ENCODE results near the gene GZMM. TPM values are rescaled to one million over a fixed set of nuclear protein-coding genes. Genes with fewer than 3 reads are reported as not detected.
A peak's percentile ranks its signal among the peaks of the same experiment; 100 is the strongest.
"Not testable (repeated sequence)": the region's sequence is repeated elsewhere in the genome, so short reads cannot be mapped to it uniquely, and the experiment has no call there.

GZMM gene
- polyA plus RNA-seq, 3 donors: 0.32 to 1.4 (median 0.48) TPM

DNA sequence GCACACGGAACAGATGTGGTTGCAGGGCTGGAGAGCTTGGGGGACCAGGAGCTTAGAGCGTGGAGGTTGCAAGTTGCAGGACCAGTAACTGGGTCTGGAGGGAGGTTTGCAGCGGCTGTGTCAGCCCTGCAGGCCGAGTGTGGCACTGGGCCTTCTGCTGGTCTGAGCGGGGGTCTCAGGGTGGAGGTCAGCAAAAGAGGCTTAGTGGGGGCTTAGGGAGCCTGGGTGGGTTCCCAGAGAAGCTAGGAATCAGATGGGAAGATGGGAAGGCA is 40.1 kb downstream of the GZMM start:
- Histone ChIP-seq H3K27ac (ENCODE audit: low read depth in 1 of 2, low read length in 2 of 2) (no peak overlapping the region), H3K4me2 (replicated peaks; ENCODE audit: extremely low read depth, low read length, poor library complexity, severe bottlenecking) (no peak overlapping the region), H3K9me3 (replicated peaks in 1 of 2; ENCODE audit: control insufficient read depth in 1 of 2, insufficient read depth in 1 of 2, low read length in 2 of 2) (peaks cover 0 to 5% of the 10 kb centered on the region in 2 donors), H4K20me1 (ENCODE audit: insufficient read depth, low read length) (peaks cover 53% of the 10 kb centered on the region), H3K9ac (ENCODE audit: insufficient read depth, low read length, poor library complexity, severe bottlenecking) (no peak overlapping the region), H3K4me3 (replicated peaks in 1 of 3; ENCODE audit: low read depth in 2 of 3, low read length in 3 of 3) (no peak overlapping the region), H3K79me2 (ENCODE audit: insufficient read depth, low read length) (peaks cover 12% of the 10 kb centered on the region), H3K27me3 (ENCODE audit: control insufficient read depth in 2 of 2, insufficient read depth in 2 of 2, low read length in 2 of 2) (peaks cover 7 to 28% of the 10 kb centered on the region in 2 donors), H3K4me1 (ENCODE audit: control insufficient read depth in 1 of 2, insufficient read depth in 2 of 2, low read length in 2 of 2) (no peaks in the 10 kb centered on the region), H3K36me3 (replicated peaks in 1 of 2; ENCODE audit: control insufficient read depth in 1 of 2, insufficient read depth in 2 of 2, low read length in 2 of 2) (peaks cover 37 to 47% of the 10 kb centered on the region in 2 donors), H2AFZ (ENCODE audit: insufficient read depth, low read depth, low read length, poor library complexity, severe bottlenecking) (no peak overlapping the region)
- peaks cover 28 to 36% (median 32%) of the 10 kb centered on the region in 3 donors for H3K27me3 Mint-ChIP-seq (ENCODE audit: low read depth in 3 of 3)
- H3K9me3 Mint-ChIP-seq: peaks cover 0 to 8% (median 0%) of the 10 kb centered on the region in 7 donors
- WGBS (ENCODE audit: insufficient coverage): 87% methylated on average over 5 of the region's 5 CpGs
- TF ChIP-seq, protein P1, sequence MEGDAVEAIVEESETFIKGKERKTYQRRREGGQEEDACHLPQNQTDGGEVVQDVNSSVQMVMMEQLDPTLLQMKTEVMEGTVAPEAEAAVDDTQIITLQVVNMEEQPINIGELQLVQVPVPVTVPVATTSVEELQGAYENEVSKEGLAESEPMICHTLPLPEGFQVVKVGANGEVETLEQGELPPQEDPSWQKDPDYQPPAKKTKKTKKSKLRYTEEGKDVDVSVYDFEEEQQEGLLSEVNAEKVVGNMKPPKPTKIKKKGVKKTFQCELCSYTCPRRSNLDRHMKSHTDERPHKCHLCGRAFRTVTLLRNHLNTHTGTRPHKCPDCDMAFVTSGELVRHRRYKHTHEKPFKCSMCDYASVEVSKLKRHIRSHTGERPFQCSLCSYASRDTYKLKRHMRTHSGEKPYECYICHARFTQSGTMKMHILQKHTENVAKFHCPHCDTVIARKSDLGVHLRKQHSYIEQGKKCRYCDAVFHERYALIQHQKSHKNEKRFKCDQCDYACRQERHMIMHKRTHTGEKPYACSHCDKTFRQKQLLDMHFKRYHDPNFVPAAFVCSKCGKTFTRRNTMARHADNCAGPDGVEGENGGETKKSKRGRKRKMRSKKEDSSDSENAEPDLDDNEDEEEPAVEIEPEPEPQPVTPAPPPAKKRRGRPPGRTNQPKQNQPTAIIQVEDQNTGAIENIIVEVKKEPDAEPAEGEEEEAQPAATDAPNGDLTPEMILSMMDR (IDR thresholded peaks at IDR 0.05): no peak
- intact Hi-C loops (cut with micrococcal nuclease): loop anchor here (2.0 to 5.0 kb wide), 2 partner anchors 148 to 151 kb away; no protein-coding TSS in a partner anchor
- H3K4me1 Mint-ChIP-seq: peaks cover 7% of the 10 kb centered on the region
- peaks cover 15 to 34% of the 10 kb centered on the region in 2 donors for H3K36me3 Mint-ChIP-seq
- peak overlapping the region in 1 of 2 donors; percentile 18 for H3K4me3 Mint-ChIP-seq
- DNase-seq: no peak
- H3K27ac Mint-ChIP-seq: peak overlapping the region in 1 of 7 donors; percentile 64

DNA sequence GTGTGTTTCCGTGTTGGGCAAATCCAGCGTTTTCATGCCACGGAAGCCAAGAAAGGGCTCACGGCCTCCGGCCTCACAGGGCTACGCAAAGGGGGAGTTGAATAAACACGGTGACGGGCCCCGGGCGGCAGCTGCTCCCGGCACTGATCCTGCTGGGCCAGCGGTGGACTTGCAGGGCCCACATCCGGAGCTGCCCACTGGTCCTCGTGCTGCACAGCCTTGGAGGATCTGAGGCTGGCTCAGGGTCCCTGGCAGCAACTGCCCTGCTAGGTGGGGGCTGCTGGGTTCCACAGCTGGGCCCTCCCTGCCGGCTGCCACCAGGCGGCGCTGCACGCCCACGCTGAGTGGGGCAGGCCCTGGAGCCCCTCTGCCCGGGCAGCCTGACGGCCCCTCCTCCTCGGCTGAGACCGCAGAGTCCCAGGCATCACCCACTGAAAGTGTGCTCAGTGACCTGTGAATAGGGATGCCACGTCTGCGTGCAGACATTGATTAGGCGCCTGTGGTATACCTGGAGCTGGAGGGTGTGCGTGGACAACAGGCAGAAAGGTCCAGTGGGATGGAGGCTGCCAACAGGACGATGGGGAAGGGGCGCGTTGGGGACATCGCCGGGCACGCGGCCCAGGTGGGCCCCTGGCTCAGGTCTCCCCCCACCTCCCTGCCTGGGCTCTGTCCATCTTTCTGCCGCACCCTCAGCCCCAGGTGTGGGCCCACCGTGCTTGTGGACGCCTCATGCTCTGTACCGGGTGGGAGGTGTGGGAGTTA is 40.6 kb downstream of the GZMM start:
- H3K4me1 ChIP-seq (ENCODE audit: control insufficient read depth in 1 of 2, insufficient read depth in 2 of 2, low read length in 2 of 2): no peaks in the 10 kb centered on the region
- Mint-ChIP-seq H3K36me3 (peaks cover 14 to 31% of the 10 kb centered on the region in 2 donors), H3K27ac (no peak overlapping the region), H3K4me1 (peaks cover 8% of the 10 kb centered on the region), H3K4me3 (no peak overlapping the region), H3K9me3 (peaks cover 0 to 11% (median 3%) of the 10 kb centered on the region in 7 donors), H3K27me3 (ENCODE audit: low read depth in 3 of 3) (peaks cover 32 to 41% (median 37%) of the 10 kb centered on the region in 3 donors)
- H3K27me3 ChIP-seq (ENCODE audit: control insufficient read depth in 2 of 2, insufficient read depth in 2 of 2, low read length in 2 of 2): peaks cover 8 to 33% of the 10 kb centered on the region in 2 donors
- peaks cover 48% of the 10 kb centered on the region for H4K20me1 ChIP-seq (ENCODE audit: insufficient read depth, low read length)
- H3K4me2 ChIP-seq (replicated peaks; ENCODE audit: extremely low read depth, low read length, poor library complexity, severe bottlenecking): no peak overlapping the region
- no peak overlapping the region for H3K4me3 ChIP-seq (replicated peaks in 1 of 3; ENCODE audit: low read depth in 2 of 3, low read length in 3 of 3)
- peaks cover 31 to 41% of the 10 kb centered on the region in 2 donors for H3K36me3 ChIP-seq (replicated peaks in 1 of 2; ENCODE audit: control insufficient read depth in 1 of 2, insufficient read depth in 2 of 2, low read length in 2 of 2)
- H3K27ac ChIP-seq (ENCODE audit: low read depth in 1 of 2, low read length in 2 of 2): no peak overlapping the region
- no peak overlapping the region for H2AFZ ChIP-seq (ENCODE audit: insufficient read depth, low read depth, low read length, poor library complexity, severe bottlenecking)
- 33% methylated on average over 28 of the region's 38 CpGs for whole genome bisulfite sequencing (ENCODE audit: insufficient coverage)
- TF ChIP-seq, protein P1 (IDR thresholded peaks at IDR 0.05): peak; percentile 97
- intact Hi-C loops (cut with micrococcal nuclease): loop anchor here (2.0 to 5.0 kb wide), 2 partner anchors 148 to 150 kb away; no protein-coding TSS in a partner anchor
- peaks cover 0 to 6% of the 10 kb centered on the region in 2 donors for H3K9me3 ChIP-seq (replicated peaks in 1 of 2; ENCODE audit: control insufficient read depth in 1 of 2, insufficient read depth in 1 of 2, low read length in 2 of 2)
- peaks cover 7% of the 10 kb centered on the region for H3K79me2 ChIP-seq (ENCODE audit: insufficient read depth, low read length)
- no peak overlapping the region for H3K9ac ChIP-seq (ENCODE audit: insufficient read depth, low read length, poor library complexity, severe bottlenecking)
- peak in 2 of 3 donors; percentile 38 to 51 for DNase-seq

GRCh38 chr19:585146-585545 is 41.3 kb downstream of the GZMM start:
- H3K4me2 ChIP-seq (replicated peaks; ENCODE audit: extremely low read depth, low read length, poor library complexity, severe bottlenecking); H3K9ac ChIP-seq (ENCODE audit: insufficient read depth, low read length, poor library complexity, severe bottlenecking); H3K4me3 ChIP-seq (replicated peaks in 1 of 3; ENCODE audit: low read depth in 2 of 3, low read length in 3 of 3); H3K79me2 ChIP-seq (ENCODE audit: insufficient read depth, low read length); H3K4me3 Mint-ChIP-seq; H3K4me1 ChIP-seq (ENCODE audit: control insufficient read depth in 1 of 2, insufficient read depth in 2 of 2, low read length in 2 of 2); H2AFZ ChIP-seq (ENCODE audit: insufficient read depth, low read depth, low read length, poor library complexity, severe bottlenecking); H3K4me1 Mint-ChIP-seq; DNase-seq; H3K27ac Mint-ChIP-seq; H3K27ac ChIP-seq (ENCODE audit: low read depth in 1 of 2, low read length in 2 of 2); H3K9me3 ChIP-seq (replicated peaks in 1 of 2; ENCODE audit: control insufficient read depth in 1 of 2, insufficient read depth in 1 of 2, low read length in 2 of 2): not testable (repeated sequence)
- Mint-ChIP-seq H3K9me3 (peaks cover 0 to 11% (median 3%) of the 10 kb centered on the region in 7 donors), H3K36me3 (peaks cover 10 to 24% of the 10 kb centered on the region in 2 donors), H3K27me3 (ENCODE audit: low read depth in 3 of 3) (peaks cover 32 to 41% (median 37%) of the 10 kb centered on the region in 3 donors)
- H3K27me3 ChIP-seq (ENCODE audit: control insufficient read depth in 2 of 2, insufficient read depth in 2 of 2, low read length in 2 of 2): peaks cover 8 to 33% of the 10 kb centered on the region in 2 donors
- peaks cover 41% of the 10 kb centered on the region for H4K20me1 ChIP-seq (ENCODE audit: insufficient read depth, low read length)
- intact Hi-C loops (cut with micrococcal nuclease): loop anchor here in 1 of 2 donors (2.0 kb wide), 1 partner anchor 150 kb away; no protein-coding TSS in a partner anchor
- 93% methylated on average over 18 of the region's 34 CpGs for WGBS (ENCODE audit: insufficient coverage)
- peaks cover 24 to 34% of the 10 kb centered on the region in 2 donors for H3K36me3 ChIP-seq (replicated peaks in 1 of 2; ENCODE audit: control insufficient read depth in 1 of 2, insufficient read depth in 2 of 2, low read length in 2 of 2)
